ENCODE measurements around the gene HAUS7. TPM values are rescaled to one million over a fixed set of nuclear protein-coding genes. Genes with fewer than 3 reads are reported as not detected.

The HAUS7 gene
- total RNA-seq, 2 experiments from 2014 or later, result 42.5 to 47.9 TPM

GRCh38 chrX:153494541-153495361 is 24.4 kb upstream of the HAUS7 start, which contains the start of gene BGN:
TSS of gene BGN (plus strand) at chrX:153494980. CDS start at chrX:153504632, 9,652 bp downstream.
- Histone ChIP-seq H3K36me3 (ENCODE audit: insufficient read depth, low read length) (no peaks in the 10 kb centered on the region), H3K9me3 (ENCODE audit: low read length) (no peaks in the 10 kb centered on the region), H3K79me2 (ENCODE audit: insufficient read depth, low read depth, low read length) (no peaks in the 10 kb centered on the region), H4K20me1 (ENCODE audit: insufficient read depth, low read length) (no peaks in the 10 kb centered on the region), H2AFZ (ENCODE audit: low read length) (no peak within 1 kb of the TSS), H3K4me3 (ENCODE audit: low read depth, low read length, poor library complexity, severe bottlenecking) (no peak within 1 kb of the TSS), H3K4me1 (ENCODE audit: insufficient read depth, low read length, poor library complexity, severe bottlenecking) (no peaks in the 10 kb centered on the region), H3K27ac (ENCODE audit: low read depth, low read length, poor library complexity, severe bottlenecking) (no peak within 1 kb of the TSS), H3K4me2 (ENCODE audit: low read length) (no peak within 1 kb of the TSS), H3K9me2 (ENCODE audit: insufficient read depth, low read length) (no peaks in the 10 kb centered on the region)
- ChIA-PET POLR2A (no interaction called here), CTCF (ENCODE audit: unreplicated experiment) (no interaction called here)
- no TSS peak for BruUV-seq (replicated peaks)
- intact Hi-C loops (cut with micrococcal nuclease; ENCODE audit: unreplicated experiment), result no loop called here
- TF ChIP-seq CTCF (conservative IDR thresholded peaks at IDR 0.05; ENCODE audit: low read length) (no peak), EZH2phosphoT487 (IDR thresholded peaks at IDR 0.05; ENCODE audit: borderline replicate concordance, low read depth, low read length) (no peak)
- DNase-seq (ENCODE audit: low spot score), result no peak

GRCh38 chrX:153494061-153494460 is 23.7 kb upstream of the HAUS7 start:
- BruUV-seq (replicated peaks), result no TSS peak
- ChIA-PET CTCF (ENCODE audit: unreplicated experiment) (interaction anchor here (0.5 kb wide), 1 partner anchor 23 kb away, joined by 5 read pairs; no protein-coding TSS in a partner anchor), POLR2A (no interaction called here)
- no peak for DNase-seq (ENCODE audit: low spot score)
- intact Hi-C loops (cut with micrococcal nuclease; ENCODE audit: unreplicated experiment), result no loop called here
- H3K4me2 ChIP-seq (ENCODE audit: low read length), result no peak overlapping the region
- H4K20me1 ChIP-seq (ENCODE audit: insufficient read depth, low read length), result no peaks in the 10 kb centered on the region
- no peaks in the 10 kb centered on the region for H3K79me2 ChIP-seq (ENCODE audit: insufficient read depth, low read depth, low read length)
- no peak overlapping the region for H2AFZ ChIP-seq (ENCODE audit: low read length)
- no peaks in the 10 kb centered on the region for H3K9me2 ChIP-seq (ENCODE audit: insufficient read depth, low read length)
- H3K36me3 ChIP-seq (ENCODE audit: insufficient read depth, low read length), result no peaks in the 10 kb centered on the region
- no peaks in the 10 kb centered on the region for H3K4me1 ChIP-seq (ENCODE audit: insufficient read depth, low read length, poor library complexity, severe bottlenecking)
- no peaks in the 10 kb centered on the region for H3K9me3 ChIP-seq (ENCODE audit: low read length)
- no peak overlapping the region for H3K27ac ChIP-seq (ENCODE audit: low read depth, low read length, poor library complexity, severe bottlenecking)
- no peak for TF ChIP-seq EZH2phosphoT487 (IDR thresholded peaks at IDR 0.05; ENCODE audit: borderline replicate concordance, low read depth, low read length)
- TF ChIP-seq CTCF (conservative IDR thresholded peaks at IDR 0.05; ENCODE audit: low read length), result no peak
- H3K4me3 ChIP-seq (ENCODE audit: low read depth, low read length, poor library complexity, severe bottlenecking), result no peak overlapping the region

GRCh38 chrX:153493085-153493484 is 22.7 kb upstream of the HAUS7 start:
- TF ChIP-seq EZH2phosphoT487 (IDR thresholded peaks at IDR 0.05; ENCODE audit: borderline replicate concordance, low read depth, low read length) (no peak), CTCF (conservative IDR thresholded peaks at IDR 0.05; ENCODE audit: low read length) (no peak)
- Histone ChIP-seq H3K36me3 (ENCODE audit: insufficient read depth, low read length) (no peaks in the 10 kb centered on the region), H3K79me2 (ENCODE audit: insufficient read depth, low read depth, low read length) (no peaks in the 10 kb centered on the region), H3K27ac (ENCODE audit: low read depth, low read length, poor library complexity, severe bottlenecking) (no peak overlapping the region), H3K4me3 (ENCODE audit: low read depth, low read length, poor library complexity, severe bottlenecking) (no peak overlapping the region), H2AFZ (ENCODE audit: low read length) (no peak overlapping the region), H3K4me1 (ENCODE audit: insufficient read depth, low read length, poor library complexity, severe bottlenecking) (no peaks in the 10 kb centered on the region), H4K20me1 (ENCODE audit: insufficient read depth, low read length) (no peaks in the 10 kb centered on the region), H3K9me3 (ENCODE audit: low read length) (no peaks in the 10 kb centered on the region), H3K9me2 (ENCODE audit: insufficient read depth, low read length) (no peaks in the 10 kb centered on the region), H3K4me2 (ENCODE audit: low read length) (no peak overlapping the region)
- CTCF ChIA-PET (ENCODE audit: unreplicated experiment), result no interaction called here
- no peak for DNase-seq (ENCODE audit: low spot score)
- BruUV-seq (replicated peaks), result no TSS peak
- POLR2A ChIA-PET, result no interaction called here
- intact Hi-C loops (cut with micrococcal nuclease; ENCODE audit: unreplicated experiment), result no loop called here
